ENCODE data around the gene FLRT2. TPM values are rescaled to one million over a fixed set of nuclear protein-coding genes. Genes with fewer than 3 reads are reported as not detected.

FLRT2 gene
- total RNA-seq, 2 experiments from 2014 or later, result not detected

- H3K27me3 Mint-ChIP-seq (ENCODE audit: low read depth), result no peaks in the 10 kb centered on the region
- no peak overlapping the region for H3K27ac Mint-ChIP-seq
- no peaks in the 10 kb centered on the region for H3K36me3 Mint-ChIP-seq (ENCODE audit: low read depth)
- H3K9me3 Mint-ChIP-seq (ENCODE audit: insufficient read depth), result no peaks in the 10 kb centered on the region
- no peaks in the 10 kb centered on the region for H3K4me1 Mint-ChIP-seq (ENCODE audit: low read depth)
- no peak for ATAC-seq
- CTCF ChIA-PET, result no interaction called here
- H3K4me3 Mint-ChIP-seq, result no peak overlapping the region
- DNase-seq, result no peak
- POLR2A ChIA-PET, result no interaction called here
Measured at GRCh38 chr14:85653029-85653428, 123.1 kb downstream of the FLRT2 start.

GRCh38 chr14:85660243-85660922 lies 130.4 kb downstream of the FLRT2 start:
- no peaks in the 10 kb centered on the region for H3K36me3 Mint-ChIP-seq (ENCODE audit: low read depth)
- no peak overlapping the region for H3K27ac Mint-ChIP-seq
- ChIA-PET CTCF (no interaction called here), POLR2A (no interaction called here)
- no peak overlapping the region for H3K4me3 Mint-ChIP-seq
- H3K4me1 Mint-ChIP-seq (ENCODE audit: low read depth), result no peaks in the 10 kb centered on the region
- H3K27me3 Mint-ChIP-seq (ENCODE audit: low read depth), result no peaks in the 10 kb centered on the region
- DNase-seq, result no peak
- ATAC-seq, result no peak
- no peaks in the 10 kb centered on the region for H3K9me3 Mint-ChIP-seq (ENCODE audit: insufficient read depth)

- Mint-ChIP-seq H3K27ac (no peak overlapping the region), H3K27me3 (ENCODE audit: low read depth) (no peaks in the 10 kb centered on the region), H3K36me3 (ENCODE audit: low read depth) (no peaks in the 10 kb centered on the region), H3K9me3 (ENCODE audit: insufficient read depth) (no peaks in the 10 kb centered on the region), H3K4me1 (ENCODE audit: low read depth) (no peaks in the 10 kb centered on the region), H3K4me3 (no peak overlapping the region)
- DNase-seq, result no peak
- ATAC-seq, result no peak
- POLR2A ChIA-PET, result no interaction called here
- CTCF ChIA-PET, result no interaction called here
Measured at GRCh38 chr14:85662096-85662495, 132.2 kb downstream of the FLRT2 start.

GRCh38 chr14:85663256-85663655 lies 133.3 kb downstream of the FLRT2 start:
- Mint-ChIP-seq H3K27me3 (ENCODE audit: low read depth) (no peaks in the 10 kb centered on the region), H3K36me3 (ENCODE audit: low read depth) (no peaks in the 10 kb centered on the region), H3K4me1 (ENCODE audit: low read depth) (no peaks in the 10 kb centered on the region), H3K27ac (no peak overlapping the region), H3K4me3 (no peak overlapping the region), H3K9me3 (ENCODE audit: insufficient read depth) (no peaks in the 10 kb centered on the region)
- ChIA-PET POLR2A (no interaction called here), CTCF (no interaction called here)
- no peak for ATAC-seq
- DNase-seq, result no peak

GRCh38 chr14:85663667-85664066 lies 133.7 kb downstream of the FLRT2 start:
- Mint-ChIP-seq H3K4me3 (no peak overlapping the region), H3K36me3 (ENCODE audit: low read depth) (no peaks in the 10 kb centered on the region), H3K9me3 (ENCODE audit: insufficient read depth) (no peaks in the 10 kb centered on the region), H3K27me3 (ENCODE audit: low read depth) (no peaks in the 10 kb centered on the region), H3K27ac (no peak overlapping the region), H3K4me1 (ENCODE audit: low read depth) (no peaks in the 10 kb centered on the region)
- ATAC-seq, result no peak
- POLR2A ChIA-PET, result no interaction called here
- CTCF ChIA-PET, result no interaction called here
- no peak for DNase-seq

- no peak overlapping the region for H3K27ac Mint-ChIP-seq
- ChIA-PET CTCF (no interaction called here), POLR2A (no interaction called here)
- H3K27me3 Mint-ChIP-seq (ENCODE audit: low read depth), result no peaks in the 10 kb centered on the region
- ATAC-seq (no peak), DNase-seq (no peak)
- H3K4me3 Mint-ChIP-seq, result no peak overlapping the region
- no peaks in the 10 kb centered on the region for H3K36me3 Mint-ChIP-seq (ENCODE audit: low read depth)
- no peaks in the 10 kb centered on the region for H3K9me3 Mint-ChIP-seq (ENCODE audit: insufficient read depth)
- H3K4me1 Mint-ChIP-seq (ENCODE audit: low read depth), result no peaks in the 10 kb centered on the region
Measured at GRCh38 chr14:85675957-85676356, 146.0 kb downstream of the FLRT2 start.

- POLR2A ChIA-PET, result no interaction called here
- DNase-seq, result no peak
Measured at GRCh38 chr14:85686908-85687307, 157.0 kb downstream of the FLRT2 start.

GRCh38 chr14:85687456-85687855 lies 157.5 kb downstream of the FLRT2 start:
- no peak for DNase-seq
- Mint-ChIP-seq H3K4me1 (ENCODE audit: low read depth) (no peaks in the 10 kb centered on the region), H3K27me3 (ENCODE audit: low read depth) (no peaks in the 10 kb centered on the region), H3K9me3 (ENCODE audit: insufficient read depth) (no peaks in the 10 kb centered on the region), H3K27ac (no peak overlapping the region), H3K36me3 (ENCODE audit: low read depth) (no peaks in the 10 kb centered on the region), H3K4me3 (no peak overlapping the region)
- CTCF ChIA-PET, result no interaction called here
- no peak for ATAC-seq
- POLR2A ChIA-PET, result no interaction called here

More at GRCh38 chr14:85686908-85687307, 157.0 kb downstream of the FLRT2 start:
- CTCF ChIA-PET, result no interaction called here
- Mint-ChIP-seq H3K4me3 (no peak overlapping the region), H3K4me1 (ENCODE audit: low read depth) (no peaks in the 10 kb centered on the region), H3K27ac (no peak overlapping the region), H3K36me3 (ENCODE audit: low read depth) (no peaks in the 10 kb centered on the region), H3K9me3 (ENCODE audit: insufficient read depth) (no peaks in the 10 kb centered on the region), H3K27me3 (ENCODE audit: low read depth) (no peaks in the 10 kb centered on the region)
- ATAC-seq, result no peak

- POLR2A ChIA-PET, result no interaction called here
- Mint-ChIP-seq H3K27ac (no peak overlapping the region), H3K4me3 (no peak overlapping the region), H3K36me3 (ENCODE audit: low read depth) (no peaks in the 10 kb centered on the region), H3K4me1 (ENCODE audit: low read depth) (no peaks in the 10 kb centered on the region), H3K27me3 (ENCODE audit: low read depth) (no peaks in the 10 kb centered on the region), H3K9me3 (ENCODE audit: insufficient read depth) (no peaks in the 10 kb centered on the region)
- CTCF ChIA-PET, result no interaction called here
- no peak for DNase-seq
- no peak for ATAC-seq
Measured at GRCh38 chr14:85688006-85688405, 158.1 kb downstream of the FLRT2 start.

GRCh38 chr14:85695300-85695699 lies 165.4 kb downstream of the FLRT2 start:
- Mint-ChIP-seq H3K4me3 (no peak overlapping the region), H3K27ac (no peak overlapping the region)
- no peak for ATAC-seq

GRCh38 chr14:85701116-85701515 lies 171.2 kb downstream of the FLRT2 start:
- H3K4me1 Mint-ChIP-seq (ENCODE audit: low read depth), result no peaks in the 10 kb centered on the region
- ChIA-PET CTCF (no interaction called here), POLR2A (no interaction called here)
- DNase-seq, result no peak
- H3K27ac Mint-ChIP-seq, result no peak overlapping the region
- no peak overlapping the region for H3K4me3 Mint-ChIP-seq
- H3K9me3 Mint-ChIP-seq (ENCODE audit: insufficient read depth), result no peaks in the 10 kb centered on the region
- ATAC-seq, result no peak
- H3K27me3 Mint-ChIP-seq (ENCODE audit: low read depth), result no peaks in the 10 kb centered on the region
- H3K36me3 Mint-ChIP-seq (ENCODE audit: low read depth), result no peaks in the 10 kb centered on the region

More at GRCh38 chr14:85695300-85695699, 165.4 kb downstream of the FLRT2 start:
- no peaks in the 10 kb centered on the region for H3K9me3 Mint-ChIP-seq (ENCODE audit: insufficient read depth)
- ChIA-PET POLR2A (no interaction called here), CTCF (no interaction called here)
- H3K36me3 Mint-ChIP-seq (ENCODE audit: low read depth), result no peaks in the 10 kb centered on the region
- no peaks in the 10 kb centered on the region for H3K4me1 Mint-ChIP-seq (ENCODE audit: low read depth)
- no peak for DNase-seq
- no peaks in the 10 kb centered on the region for H3K27me3 Mint-ChIP-seq (ENCODE audit: low read depth)

- DNase-seq (no peak), ATAC-seq (no peak)
- no peaks in the 10 kb centered on the region for H3K4me1 Mint-ChIP-seq (ENCODE audit: low read depth)
Measured at GRCh38 chr14:85701763-85702162, 171.8 kb downstream of the FLRT2 start.

GRCh38 chr14:85702191-85702590 lies 172.2 kb downstream of the FLRT2 start:
- CTCF ChIA-PET, result no interaction called here
- POLR2A ChIA-PET, result no interaction called here

More at GRCh38 chr14:85701763-85702162, 171.8 kb downstream of the FLRT2 start:
- Mint-ChIP-seq H3K36me3 (ENCODE audit: low read depth) (no peaks in the 10 kb centered on the region), H3K27me3 (ENCODE audit: low read depth) (no peaks in the 10 kb centered on the region), H3K4me3 (no peak overlapping the region), H3K27ac (no peak overlapping the region), H3K9me3 (ENCODE audit: insufficient read depth) (no peaks in the 10 kb centered on the region)
- ChIA-PET POLR2A (no interaction called here), CTCF (no interaction called here)

More at GRCh38 chr14:85702191-85702590, 172.2 kb downstream of the FLRT2 start:
- no peak overlapping the region for H3K4me3 Mint-ChIP-seq
- no peaks in the 10 kb centered on the region for H3K4me1 Mint-ChIP-seq (ENCODE audit: low read depth)
- DNase-seq (no peak), ATAC-seq (no peak)
- no peaks in the 10 kb centered on the region for H3K9me3 Mint-ChIP-seq (ENCODE audit: insufficient read depth)
- no peak overlapping the region for H3K27ac Mint-ChIP-seq
- H3K36me3 Mint-ChIP-seq (ENCODE audit: low read depth), result no peaks in the 10 kb centered on the region
- H3K27me3 Mint-ChIP-seq (ENCODE audit: low read depth), result no peaks in the 10 kb centered on the region

Measured in activated CD8-positive, alpha-beta T cell treated with anti-CD3 and anti-CD28 coated beads, Interleukin-2, amount 10 ng/mL, durations not matched to agents 7 days and 5 days (primary cell).